K562 (cell line): Measurements from ENCODE around the gene LYRM7. TPM values are rescaled to one million over a fixed set of nuclear protein-coding genes. Genes with fewer than 3 reads are reported as not detected.
A peak's percentile ranks its signal among the peaks of the same experiment; 100 is the strongest.

Source experiments
- CBFA2T2 ChIP-seq: fragments of 450-650 bp; conservative IDR thresholded peaks from 2 replicates; pipeline ENCODE4 v1.6.1; 2017; ENCODE audit warnings: mild to moderate bottlenecking
- CC2D1A ChIP-seq: fragments of 450-650 bp; IDR thresholded peaks from 2 replicates; pipeline ENCODE4 v1.6.1; 2017; ENCODE audit warnings: mild to moderate bottlenecking
- CCAR2 ChIP-seq: fragments of 200-400 bp; formaldehyde crosslinking; IDR thresholded peaks from 2 replicates; pipeline ENCODE4 v1.6.1; 2017; ENCODE audit warnings: mild to moderate bottlenecking, low read depth, low read length
- E2F8 ChIP-seq: fragments of 450-650 bp; IDR thresholded peaks from 2 replicates; pipeline ENCODE4 v1.7.1; 2018; ENCODE audit warnings: mild to moderate bottlenecking, low read depth; ENCODE audit not compliant: partially characterized antibody
- ELF4 ChIP-seq: fragments of 450-650 bp; formaldehyde crosslinking; IDR thresholded peaks from 2 replicates; pipeline ENCODE4 v1.4.0; 2022; ENCODE audit warnings: missing genetic modification characterization
- EP300 ChIP-seq: IDR thresholded peaks from 2 replicates; pipeline ENCODE4 v1.6.1; 2012; ENCODE audit warnings: low read length, improper control_type of control experiment
- HDAC6 ChIP-seq: IDR thresholded peaks from 2 replicates; pipeline ENCODE4 v1.6.1; 2012; ENCODE audit warnings: low read depth, mild to moderate bottlenecking, control low read depth, inconsistent platforms, low read length, moderate library complexity
- KAT8 ChIP-seq: fragments of 450-650 bp; IDR thresholded peaks from 2 replicates; pipeline ENCODE4 v1.6.1; 2016; ENCODE audit warnings: low read depth, mild to moderate bottlenecking
- NCOR1 ChIP-seq: fragments of 450-650 bp; IDR thresholded peaks from 2 replicates; pipeline ENCODE4 v1.6.1; 2016; ENCODE audit warnings: mild to moderate bottlenecking, moderate library complexity
- NFIX ChIP-seq: fragments of 250-450 bp; sonication (Bioruptor Pico); IDR thresholded peaks from 2 replicates; pipeline ENCODE4 v1.4.0; 2020; ENCODE audit warnings: low read depth, mild to moderate bottlenecking, moderate library complexity
- PCBP1 ChIP-seq: fragments of 200-400 bp; formaldehyde crosslinking; IDR thresholded peaks from 2 replicates; pipeline ENCODE4 v1.6.1; 2018; ENCODE audit warnings: mild to moderate bottlenecking, low read depth, low read length; ENCODE audit not compliant: poor library complexity, severe bottlenecking
- RREB1 ChIP-seq: fragments of 250-450 bp; sonication (Bioruptor Pico); IDR thresholded peaks from 2 replicates; pipeline ENCODE4 v1.4.0; 2020
- RUNX1 ChIP-seq: sonication (generic); IDR thresholded peaks from 2 replicates; pipeline ENCODE4 v1.6.1; 2016; ENCODE audit warnings: antibody characterized with exemption, low read depth
- SRSF9 ChIP-seq: fragments of 200-400 bp; formaldehyde crosslinking; IDR thresholded peaks from 2 replicates; pipeline ENCODE4 v1.6.1; 2017; ENCODE audit warnings: low read depth, low read length, borderline replicate concordance
- TAL1 ChIP-seq: fragments of 450-650 bp; IDR thresholded peaks from 2 replicates; pipeline ENCODE4 v1.6.1; 2016; ENCODE audit warnings: mild to moderate bottlenecking
- TCF3 ChIP-seq: sonication (generic); formaldehyde crosslinking; IDR thresholded peaks from 2 replicates; pipeline ENCODE4 v1.4.0; 2020; ENCODE audit warnings: mild to moderate bottlenecking, missing genetic modification reagents
- TEAD4 ChIP-seq, 2 experiments: sonication (generic) in 1 of 2; formaldehyde crosslinking in 1 of 2; IDR thresholded peaks; 2 replicates each; pipeline versions ENCODE4 v1.6.1 to v1.8.0; 2012 to 2022; ENCODE audit warnings: borderline replicate concordance in 1 of 2, inconsistent platforms in 1 of 2, low read length in 1 of 2, mild to moderate bottlenecking in 1 of 2, missing genetic modification reagents in 1 of 2
- VEZF1 ChIP-seq: fragments of 200-800 bp; sonication (Bioruptor generic); IDR thresholded peaks from 2 replicates; pipeline ENCODE4 v1.6.1; 2017; ENCODE audit warnings: missing genetic modification characterization, missing compliant biosample characterization
- ZC3H11A ChIP-seq: IDR thresholded peaks from 2 replicates; pipeline ENCODE4 v1.6.1; 2012; ENCODE audit warnings: low read depth, low read length, improper control_type of control experiment
- ZNF146 ChIP-seq: IDR thresholded peaks from one replicate; pipeline ENCODE4 v1.6.1; 2018; ENCODE audit warnings: missing compliant biosample characterization; ENCODE audit not compliant: unreplicated experiment
- ZNF780A ChIP-seq: fragments of 250-450 bp; sonication (Bioruptor Pico); IDR thresholded peaks from 2 replicates; pipeline ENCODE4 v1.5.0; 2021; ENCODE audit warnings: mild to moderate bottlenecking
- polyA plus RNA-seq, 8 experiments: library from polyadenylated mRNA; depleted of rRNA in 4 of 8; stranded (reverse) in 5 of 8; unstranded in 3 of 8; fragments of >200 nt; fragmentation: Nextera tagmentation in 2 of 8; fragmentation: Illumina TruSeq in 1 of 8; extraction: Ambion mirVana in 2 of 8; extraction: Trizol in 1 of 8; gene quantifications; 2 replicates each; pipeline versions ENCODE4 v1.2.1 to v1.2.3, GENCODE V29; 2011 to 2014; ENCODE audit warnings: inconsistent platforms in 1 of 8, missing spikeins in 1 of 8
- total RNA-seq, 7 experiments: library from RNA; depleted of rRNA in 6 of 7; stranded (reverse); fragments of >200 nt in 6 of 7; fragmentation: Illumina TruSeq in 2 of 7; extraction: Trizol in 2 of 7; gene quantifications; 2 replicates each; pipeline versions ENCODE4 v1.2.1 to v1.2.3, GENCODE V29; 2011 to 2021; ENCODE audit warnings: low replicate concordance in 1 of 7

LYRM7 gene
- total and polyA plus RNA-seq, 9 of the 15 experiments (the other 6 are each of a cell fraction or from before 2014, with no cell fraction given) = 16.2 to 70.1 (median 33.3) TPM

- TF ChIP-seq RREB1 (CRISPR knock-in tag) (no peak), ZNF780A (CRISPR knock-in tag) (no peak), ZNF146 (CRISPR knock-in tag) (no peak), CBFA2T2 (peak; percentile 74), CC2D1A (no peak), TAL1 (peak; percentile 73), NCOR1 (peak; percentile 60), ELF4 (CRISPR knock-in tag) (no peak), KAT8 (no peak), CCAR2 (no peak), HDAC6 (no peak), TEAD4 (IDR thresholded peaks at IDR 0.05; ENCODE audit: low read length) (peak; percentile 76), TEAD4 (CRISPR knock-in tag; IDR thresholded peaks at IDR 0.05; ENCODE audit: borderline replicate concordance) (no peak), PCBP1 (no peak), NFIX (CRISPR knock-in tag) (no peak), ZC3H11A (no peak), RUNX1 (no peak), VEZF1 (CRISPR knock-in tag) (no peak), EP300 (peak; percentile 27; the same call in 1 of the 2 replicates), E2F8 (no peak), TCF3 (peak; percentile 76), SRSF9 (no peak)
These were observed 9.7 kb downstream of the LYRM7 start (continued) for GRCh38 chr5:131180407-131180806.
